Breast epithelium (tissue), 4 donors: ENCODE measurements around the gene CMSS1. TPM values are rescaled to one million over a fixed set of nuclear protein-coding genes. Genes with fewer than 3 reads are reported as not detected.

Experiments
- DNase-seq, 2 donors: peaks; one replicate each; pipeline ENCODE4 v3.0.0-alpha.2; 2019; ENCODE audit warnings: low spot score in 2 of 2
- H3K27ac ChIP-seq, 2 donors: fragments of 200-600 bp; sonication (generic) in 1 of 2; one replicate each; pipeline ENCODE4 v1.5.1; 2016 to 2019; ENCODE audit warnings: mild to moderate bottlenecking in 1 of 2
- H3K27me3 ChIP-seq, 2 donors: fragments of 200-600 bp; sonication (generic) in 1 of 2; one replicate each; pipeline versions ENCODE4 v1.5.1 to v1.6.0; 2017 to 2019; ENCODE audit warnings: control low read depth in 1 of 2, mild to moderate bottlenecking in 1 of 2
- H3K36me3 ChIP-seq: fragments of 200-600 bp; one replicate; pipeline ENCODE4 v1.5.1; 2019
- H3K4me1 ChIP-seq, 2 donors: fragments of 200-600 bp; sonication (generic); one replicate each; pipeline ENCODE4 v1.5.1; 2016 to 2019; ENCODE audit warnings: control low read depth in 1 of 2
- H3K4me3 ChIP-seq, 3 donors: fragments of 200-600 bp; sonication (generic); 1 replicate in 2 of 3; 2 replicates in 1 of 3; pipeline ENCODE4 v1.5.1; 2016 to 2019; ENCODE audit warnings: mild to moderate bottlenecking in 3 of 3, moderate library complexity in 2 of 3
- H3K9me3 ChIP-seq, 2 donors: fragments of 200-600 bp; sonication (generic) in 1 of 2; one replicate each; pipeline ENCODE4 v1.5.1; 2016 to 2019; ENCODE audit warnings: control low read depth in 1 of 2
- POLR2A ChIP-seq: fragments of 450-650 bp; IDR thresholded peaks from one replicate; pipeline ENCODE4 v1.6.1; 2016; ENCODE audit warnings: antibody characterized with exemption, mild to moderate bottlenecking, moderate library complexity
- POLR2AphosphoS5 ChIP-seq, 3 donors: sonication (generic); formaldehyde crosslinking; IDR thresholded peaks; one replicate each; pipeline ENCODE4 v1.6.1; 2017; ENCODE audit warnings: antibody characterized with exemption in 3 of 3
- intact Hi-C: fragments of 100-400 bp; cut with DNase I; formaldehyde crosslinking; loops from one replicate; pipeline ENCODE4 v1.15.1; 2023; ENCODE audit warnings: low total_unique reads
- total RNA-seq, 3 donors: library from RNA; depleted of rRNA; stranded (reverse); fragments of >200 nt; gene quantifications; one replicate each; pipeline ENCODE4 v1.1.0, GENCODE V29; 2016
- TF ChIP-seq, protein P1 (sequence below), 3 donors: fragments of 450-650 bp; IDR thresholded peaks; one replicate each; pipeline ENCODE4 v1.5.1; 2016 to 2017; ENCODE audit warnings: antibody characterized with exemption in 3 of 3, mild to moderate bottlenecking in 3 of 3, moderate library complexity in 3 of 3

CMSS1 gene
- total RNA-seq, 3 donors from 2014 or later: 15.5 to 35.4 (median 16.1) TPM

DNA sequence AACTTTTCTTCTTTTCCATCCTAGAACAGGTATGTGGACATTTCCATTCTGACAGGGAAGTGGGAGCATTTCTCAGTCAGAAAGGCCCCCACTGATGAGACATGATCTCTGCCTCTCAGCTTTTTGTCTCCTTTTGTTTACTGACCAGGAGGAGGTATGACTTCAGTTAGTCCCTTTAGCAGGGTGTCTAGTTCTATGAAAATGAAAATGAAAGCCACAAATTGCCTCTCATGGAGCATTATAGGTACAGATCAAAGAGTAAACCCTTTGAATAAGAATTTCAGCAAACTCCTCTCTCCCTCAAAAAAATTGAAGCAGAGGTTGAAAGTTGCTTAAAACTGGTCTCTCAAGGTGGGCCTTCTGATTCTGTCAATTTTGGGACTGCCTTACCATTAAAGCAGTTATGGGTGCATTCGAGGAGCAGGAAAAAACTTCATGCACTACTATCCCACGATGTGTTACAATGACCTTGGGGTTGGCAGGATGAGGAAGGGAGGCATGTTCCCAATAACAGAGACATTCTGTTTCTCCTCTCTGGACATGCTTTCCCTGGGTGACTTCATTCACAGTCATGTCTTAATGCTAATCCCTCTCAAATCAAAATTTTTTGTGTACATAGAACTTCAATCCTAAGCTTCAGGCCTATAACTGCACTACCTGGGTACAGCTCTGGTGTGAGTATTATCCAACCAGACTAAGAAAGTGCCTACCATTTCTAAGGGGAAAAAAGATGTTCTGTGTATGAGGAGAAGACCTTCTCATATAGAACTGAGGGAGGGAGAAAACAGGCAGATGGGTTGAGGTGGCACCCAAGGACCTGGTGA lies 392.5 kb downstream of the CMSS1 start:
- no peaks in the 10 kb centered on the region for H3K36me3 ChIP-seq
- TF ChIP-seq POLR2AphosphoS5 (IDR thresholded peaks at IDR 0.05) (no peak), POLR2A (no peak)
- TF ChIP-seq, protein P1, sequence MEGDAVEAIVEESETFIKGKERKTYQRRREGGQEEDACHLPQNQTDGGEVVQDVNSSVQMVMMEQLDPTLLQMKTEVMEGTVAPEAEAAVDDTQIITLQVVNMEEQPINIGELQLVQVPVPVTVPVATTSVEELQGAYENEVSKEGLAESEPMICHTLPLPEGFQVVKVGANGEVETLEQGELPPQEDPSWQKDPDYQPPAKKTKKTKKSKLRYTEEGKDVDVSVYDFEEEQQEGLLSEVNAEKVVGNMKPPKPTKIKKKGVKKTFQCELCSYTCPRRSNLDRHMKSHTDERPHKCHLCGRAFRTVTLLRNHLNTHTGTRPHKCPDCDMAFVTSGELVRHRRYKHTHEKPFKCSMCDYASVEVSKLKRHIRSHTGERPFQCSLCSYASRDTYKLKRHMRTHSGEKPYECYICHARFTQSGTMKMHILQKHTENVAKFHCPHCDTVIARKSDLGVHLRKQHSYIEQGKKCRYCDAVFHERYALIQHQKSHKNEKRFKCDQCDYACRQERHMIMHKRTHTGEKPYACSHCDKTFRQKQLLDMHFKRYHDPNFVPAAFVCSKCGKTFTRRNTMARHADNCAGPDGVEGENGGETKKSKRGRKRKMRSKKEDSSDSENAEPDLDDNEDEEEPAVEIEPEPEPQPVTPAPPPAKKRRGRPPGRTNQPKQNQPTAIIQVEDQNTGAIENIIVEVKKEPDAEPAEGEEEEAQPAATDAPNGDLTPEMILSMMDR (IDR thresholded peaks at IDR 0.05): no peak
- no peaks in the 10 kb centered on the region for H3K4me1 ChIP-seq
- DNase-seq: no peak
- no peaks in the 10 kb centered on the region for H3K27me3 ChIP-seq
- peak overlapping the region; percentile 6 to 69 for H3K27ac ChIP-seq
- intact Hi-C loops: no loop called here
- no peaks in the 10 kb centered on the region for H3K9me3 ChIP-seq
- peak overlapping the region in 1 of 3 donors; percentile 3 for H3K4me3 ChIP-seq

DNA sequence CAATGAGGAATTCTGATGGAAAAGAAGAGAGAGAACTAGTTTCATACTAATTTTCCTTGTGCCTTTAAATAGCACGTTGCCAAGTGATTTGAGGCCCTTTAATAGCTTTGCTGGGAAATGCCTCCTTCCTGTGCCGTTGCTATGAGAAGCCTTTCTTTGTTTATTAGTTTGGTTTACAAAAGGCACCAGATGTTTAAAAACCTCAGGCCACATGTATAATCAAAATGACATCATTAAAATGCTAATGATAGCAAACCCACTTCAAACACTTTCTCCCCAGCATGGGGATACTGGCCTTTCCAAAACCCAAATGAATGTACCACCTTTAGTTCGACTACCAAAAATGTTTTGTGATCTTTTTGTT lies 393.1 kb downstream of the CMSS1 start:
- Histone ChIP-seq H3K9me3 (no peaks in the 10 kb centered on the region), H3K27ac (peak overlapping the region; percentile 6 to 69), H3K4me3 (peak overlapping the region in 1 of 3 donors; percentile 3), H3K4me1 (no peaks in the 10 kb centered on the region), H3K27me3 (no peaks in the 10 kb centered on the region), H3K36me3 (no peaks in the 10 kb centered on the region)
- TF ChIP-seq POLR2AphosphoS5 (IDR thresholded peaks at IDR 0.05) (no peak), POLR2A (no peak)
- TF ChIP-seq, protein P1 (IDR thresholded peaks at IDR 0.05): no peak
- no peak for DNase-seq
- intact Hi-C loops: no loop called here

DNA sequence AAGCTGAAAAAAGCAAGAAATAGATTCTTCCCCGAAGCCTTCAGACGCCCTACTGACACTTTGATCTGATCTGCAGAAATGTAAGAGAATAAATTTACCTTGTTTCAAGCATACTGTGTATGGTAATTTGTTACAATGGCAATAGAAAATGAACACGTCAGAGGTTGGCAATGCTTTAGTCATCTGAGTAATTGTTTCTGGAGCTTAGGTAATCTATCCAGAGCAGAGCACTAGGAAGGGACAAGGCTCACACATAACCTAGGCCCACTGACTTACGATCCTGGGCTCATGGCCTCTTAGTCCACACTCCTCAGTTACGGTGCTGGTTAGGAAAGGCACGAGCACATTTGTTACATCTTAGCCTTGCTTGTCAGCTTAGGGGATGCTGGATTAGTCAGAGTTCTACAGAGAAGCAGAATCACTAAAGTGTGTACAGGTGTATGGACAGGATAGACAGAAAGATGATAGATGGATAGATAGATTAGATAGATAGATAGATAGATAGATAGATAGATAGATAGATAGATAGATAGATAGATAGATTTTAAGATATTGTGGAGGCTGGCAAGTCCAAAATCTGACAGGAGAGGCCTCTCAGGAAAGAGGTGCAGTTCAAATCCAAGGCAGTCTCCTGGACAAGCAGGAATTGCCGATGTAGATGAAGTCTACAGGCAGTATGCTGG lies 396.4 kb downstream of the CMSS1 start:
- intact Hi-C loops: no loop called here
- Histone ChIP-seq H3K36me3 (no peaks in the 10 kb centered on the region), H3K27ac (no peak overlapping the region), H3K27me3 (no peaks in the 10 kb centered on the region), H3K4me3 (no peak overlapping the region), H3K9me3 (no peaks in the 10 kb centered on the region), H3K4me1 (no peaks in the 10 kb centered on the region)
- no peak for DNase-seq
- TF ChIP-seq, protein P1 (IDR thresholded peaks at IDR 0.05): no peak
- no peak for TF ChIP-seq POLR2AphosphoS5 (IDR thresholded peaks at IDR 0.05)
- no peak for TF ChIP-seq POLR2A

DNA sequence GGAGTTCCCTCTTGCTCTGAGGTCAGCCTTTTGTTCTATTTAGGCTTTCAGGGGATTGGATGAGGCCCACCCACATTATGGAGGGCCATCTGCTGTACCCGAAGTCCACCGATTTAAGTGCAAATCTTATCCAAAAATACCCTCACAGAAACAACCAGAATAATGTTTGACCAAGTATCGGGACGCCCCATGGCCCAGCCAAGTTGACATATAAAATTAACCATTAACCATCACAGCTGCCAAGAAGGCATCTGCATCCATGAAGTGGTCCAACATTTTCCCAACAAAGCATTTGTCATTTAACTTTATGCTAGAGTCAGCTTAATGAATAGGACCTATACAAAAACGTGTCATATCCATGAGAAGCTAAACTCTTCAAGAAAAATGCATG lies 396.9 kb downstream of the CMSS1 start:
- Histone ChIP-seq H3K27ac (no peak overlapping the region), H3K36me3 (no peaks in the 10 kb centered on the region), H3K4me1 (no peaks in the 10 kb centered on the region), H3K4me3 (no peak overlapping the region), H3K27me3 (no peaks in the 10 kb centered on the region), H3K9me3 (peaks cover 0 to 1% of the 10 kb centered on the region in 2 donors)
- intact Hi-C loops: no loop called here
- DNase-seq: no peak
- TF ChIP-seq POLR2AphosphoS5 (IDR thresholded peaks at IDR 0.05): no peak
- TF ChIP-seq, protein P1 (IDR thresholded peaks at IDR 0.05): no peak
- no peak for TF ChIP-seq POLR2A

DNA sequence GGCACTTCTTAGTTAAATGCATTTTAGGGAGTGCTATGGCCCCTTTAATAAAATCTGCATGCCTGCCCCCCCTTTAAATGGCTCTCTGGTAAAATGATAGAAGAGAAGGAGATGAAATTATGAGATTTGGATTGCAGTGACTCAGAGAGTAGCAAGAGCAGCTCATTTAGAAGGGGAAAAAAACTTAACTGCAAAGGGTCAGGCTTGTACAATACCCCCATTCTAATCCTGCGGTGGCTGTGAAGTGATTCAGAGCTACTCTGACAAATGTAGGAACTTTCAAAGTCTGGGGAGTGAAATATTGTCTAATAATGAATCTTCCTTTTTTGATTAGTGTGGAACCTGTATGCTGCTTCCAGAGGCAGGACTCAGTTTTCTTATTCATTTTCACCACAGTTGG lies 399.1 kb downstream of the CMSS1 start:
- no peak overlapping the region for H3K4me3 ChIP-seq
- no peaks in the 10 kb centered on the region for H3K36me3 ChIP-seq
- DNase-seq: no peak
- H3K9me3 ChIP-seq: peaks cover 0 to 8% of the 10 kb centered on the region in 2 donors
- H3K4me1 ChIP-seq: no peaks in the 10 kb centered on the region
- no peak overlapping the region for H3K27ac ChIP-seq
- TF ChIP-seq POLR2AphosphoS5 (IDR thresholded peaks at IDR 0.05): no peak
- no peak for TF ChIP-seq POLR2A
- TF ChIP-seq, protein P1 (IDR thresholded peaks at IDR 0.05): no peak
- H3K27me3 ChIP-seq: no peaks in the 10 kb centered on the region
- intact Hi-C loops: no loop called here
